ENCODE results near the gene ZFYVE9. TPM values are rescaled to one million over a fixed set of nuclear protein-coding genes. Genes with fewer than 3 reads are reported as not detected.

The ZFYVE9 gene
- total and polyA plus RNA-seq, 2 of the 8 experiments (the other 6 are each of a cell fraction or from before 2014, with no cell fraction given), result 5.8 to 26.5 TPM

- Histone ChIP-seq H3K23ac (ENCODE audit: insufficient read length) (no peak overlapping the region), H3K9me3 (ENCODE audit: insufficient read depth in 2 of 2, low read depth in 1 of 2, low read length in 1 of 2) (no peaks in the 10 kb centered on the region), H3K18ac (ENCODE audit: extremely low read depth, low read length) (no peak overlapping the region), H2BK15ac (ENCODE audit: low read length) (no peak overlapping the region), H2BK12ac (ENCODE audit: low read depth, low read length) (no peak overlapping the region), H2AFZ (ENCODE audit: low read length) (no peak overlapping the region), H3K79me2 (ENCODE audit: control insufficient read depth in 1 of 2, insufficient read depth in 2 of 2, low read length in 2 of 2) (no peaks in the 10 kb centered on the region), H3K14ac (ENCODE audit: insufficient read length) (no peak overlapping the region), H4K91ac (replicated peaks; ENCODE audit: insufficient read length, low read length) (no peak overlapping the region), H4K5ac (ENCODE audit: insufficient read length, low read depth, low read length) (no peak overlapping the region), H3K79me1 (ENCODE audit: low read depth, low read length) (no peaks in the 10 kb centered on the region), H2BK120ac (replicated peaks; ENCODE audit: low read depth, low read length) (no peak overlapping the region), H4K8ac (ENCODE audit: extremely low read depth, insufficient read depth, low read length) (no peak overlapping the region), H3K27ac (ENCODE audit: low read depth, low read length) (no peak overlapping the region), H4K20me1 (replicated peaks in 1 of 2; ENCODE audit: control insufficient read depth in 1 of 2, insufficient read depth in 2 of 2, low read length in 2 of 2) (peaks cover 3 to 6% of the 10 kb centered on the region in 2 experiments), H3K4ac (replicated peaks; ENCODE audit: insufficient read length, low read depth, low read length) (no peak overlapping the region), H3K56ac (replicated peaks; ENCODE audit: insufficient read length, low read depth, low read length) (no peak overlapping the region), H3K4me2 (ENCODE audit: insufficient read depth in 1 of 2, low read depth in 2 of 2, low read length in 2 of 2) (no peak overlapping the region), H2AK5ac (ENCODE audit: low read depth, low read length) (no peak overlapping the region), H3K27me3 (replicated peaks in 1 of 4; ENCODE audit: control insufficient read depth in 3 of 4, extremely low read depth in 1 of 4, insufficient read depth in 3 of 4, low read length in 3 of 4) (no peaks in the 10 kb centered on the region), H3K36me3 (ENCODE audit: control insufficient read depth in 2 of 4, insufficient read depth in 4 of 4, low read length in 3 of 4) (peaks cover 30 to 94% (median 74%) of the 10 kb centered on the region in 4 experiments; a peak in 7 of 8 replicates), H2BK20ac (ENCODE audit: low read length) (no peak overlapping the region), H3K4me3 (ENCODE audit: extremely low read depth in 1 of 4, insufficient read depth in 2 of 4, low read depth in 3 of 4, low read length in 4 of 4) (no peak overlapping the region), H2BK5ac (ENCODE audit: low read depth, low read length) (no peak overlapping the region), H3K23me2 (ENCODE audit: low read depth, low read length) (no peaks in the 10 kb centered on the region), H3K4me1 (replicated peaks in 1 of 4; ENCODE audit: control insufficient read depth in 3 of 4, insufficient read depth in 4 of 4, low read length in 3 of 4) (peaks cover 0 to 1% (median under 1%) of the 10 kb centered on the region in 4 experiments; a peak in 2 of 7 replicates), H3K9ac (replicated peaks in 1 of 4; ENCODE audit: extremely low read depth in 1 of 4, low read depth in 3 of 4, low read length in 3 of 4) (no peak overlapping the region)
- ChIA-PET CTCF (ENCODE audit: partially characterized antibody) (no interaction called here), POLR2A (ENCODE audit: partially characterized antibody) (interaction anchor here (0.9 to 1.9 kb wide), 3 partner anchors 8 to 19 kb away, joined by 3 to 6 read pairs (median 5); no protein-coding TSS in a partner anchor)
- WGBS, 2 experiments (ENCODE audit: extremely low coverage in 1 of 2, insufficient coverage in 1 of 2, insufficient read length in 1 of 2, insufficient replicate concordance in 2 of 2, low coverage in 1 of 2, low lambda C conversion rate in 2 of 2, missing lambda C conversion rate in 1 of 2), result 93% methylated on average over 8 of the region's 8 CpGs; no CpG with 5 or more reads in 1 of the 2 experiments
- DNase-seq (ENCODE audit: low read depth in 1 of 2, low spot score in 2 of 2), result no peak
- no peak for FAIRE-seq
- TF ChIP-seq GTF2F1 (IDR thresholded peaks at IDR 0.05; ENCODE audit: borderline replicate concordance, low read depth, low read length), result no peak
- TF ChIP-seq SAP30 (IDR thresholded peaks at IDR 0.05; ENCODE audit: insufficient read depth, insufficient replicate concordance, low read length), result no peak
- TF ChIP-seq BACH1 (IDR thresholded peaks at IDR 0.05; ENCODE audit: low read length), result no peak
- no peak for TF ChIP-seq E2F6 (IDR thresholded peaks at IDR 0.05)
- no peak for TF ChIP-seq CTBP2 (IDR thresholded peaks at IDR 0.05; ENCODE audit: borderline replicate concordance, insufficient read depth, insufficient read length, low read length)
- TF ChIP-seq ASH2L (IDR thresholded peaks at IDR 0.05; ENCODE audit: low read length), result no peak
Observed at GRCh38 chr1:52356818-52357355, 215.0 kb downstream of the ZFYVE9 start.

Data from H1 (cell line).